ENCODE measurements around the gene NAA40.

DNA sequence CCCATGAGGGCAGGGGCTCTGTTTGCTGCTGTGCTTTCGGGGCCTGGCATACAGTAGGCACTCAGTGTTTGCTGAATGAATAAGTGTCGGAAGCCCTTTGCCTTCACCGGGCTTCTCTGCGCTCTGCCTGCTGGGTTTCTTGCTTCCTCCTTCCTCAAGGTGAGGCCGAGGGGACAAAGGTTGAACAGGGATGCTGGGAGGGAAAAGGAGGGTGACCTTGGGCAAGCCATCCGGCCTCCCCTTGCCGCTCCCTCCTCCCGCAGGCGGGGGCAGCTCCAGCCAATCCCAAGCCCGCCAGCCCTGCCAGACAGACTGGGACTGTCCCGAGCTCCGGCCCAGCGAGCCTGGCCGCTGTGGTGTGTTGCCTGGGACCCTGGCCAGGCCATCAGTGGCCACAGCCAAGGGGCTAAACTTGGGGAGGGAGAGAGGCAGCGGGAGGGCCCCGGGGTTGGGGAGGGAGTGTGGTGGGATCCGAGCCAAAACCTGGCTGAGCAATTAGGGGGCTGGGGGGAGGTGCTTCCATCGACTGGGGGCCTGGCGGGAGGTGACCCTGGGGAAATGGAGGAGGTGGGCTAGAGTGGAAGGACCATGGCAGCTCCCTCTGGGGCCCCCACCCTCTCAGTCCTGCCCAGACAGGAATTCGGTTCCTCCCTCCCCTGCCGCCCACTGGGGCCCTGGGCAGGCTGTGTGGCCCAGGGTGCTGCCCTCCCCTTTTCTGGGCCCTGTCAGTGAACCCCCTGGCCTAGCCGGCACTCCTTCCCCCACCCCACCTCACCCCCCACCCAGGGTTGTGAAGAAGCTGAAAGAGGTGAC lies 18.5 kb upstream of the NAA40 start:
- TF ChIP-seq, protein P1, sequence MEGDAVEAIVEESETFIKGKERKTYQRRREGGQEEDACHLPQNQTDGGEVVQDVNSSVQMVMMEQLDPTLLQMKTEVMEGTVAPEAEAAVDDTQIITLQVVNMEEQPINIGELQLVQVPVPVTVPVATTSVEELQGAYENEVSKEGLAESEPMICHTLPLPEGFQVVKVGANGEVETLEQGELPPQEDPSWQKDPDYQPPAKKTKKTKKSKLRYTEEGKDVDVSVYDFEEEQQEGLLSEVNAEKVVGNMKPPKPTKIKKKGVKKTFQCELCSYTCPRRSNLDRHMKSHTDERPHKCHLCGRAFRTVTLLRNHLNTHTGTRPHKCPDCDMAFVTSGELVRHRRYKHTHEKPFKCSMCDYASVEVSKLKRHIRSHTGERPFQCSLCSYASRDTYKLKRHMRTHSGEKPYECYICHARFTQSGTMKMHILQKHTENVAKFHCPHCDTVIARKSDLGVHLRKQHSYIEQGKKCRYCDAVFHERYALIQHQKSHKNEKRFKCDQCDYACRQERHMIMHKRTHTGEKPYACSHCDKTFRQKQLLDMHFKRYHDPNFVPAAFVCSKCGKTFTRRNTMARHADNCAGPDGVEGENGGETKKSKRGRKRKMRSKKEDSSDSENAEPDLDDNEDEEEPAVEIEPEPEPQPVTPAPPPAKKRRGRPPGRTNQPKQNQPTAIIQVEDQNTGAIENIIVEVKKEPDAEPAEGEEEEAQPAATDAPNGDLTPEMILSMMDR (IDR thresholded peaks at IDR 0.05; ENCODE audit: insufficient read depth, low read depth, low read length) = no peak
- TF ChIP-seq EZH2 (IDR thresholded peaks at IDR 0.05; ENCODE audit: insufficient read depth, low read length) = no peak
